Measurements from ENCODE around the gene GRID2. TPM values are rescaled to one million over a fixed set of nuclear protein-coding genes. Genes with fewer than 3 reads are reported as not detected.

Gene GRID2
- total and polyA plus RNA-seq, 2 of the 4 experiments (the other 2 are of a cell fraction) = under 0.01 TPM; not detected in 1

DNA sequence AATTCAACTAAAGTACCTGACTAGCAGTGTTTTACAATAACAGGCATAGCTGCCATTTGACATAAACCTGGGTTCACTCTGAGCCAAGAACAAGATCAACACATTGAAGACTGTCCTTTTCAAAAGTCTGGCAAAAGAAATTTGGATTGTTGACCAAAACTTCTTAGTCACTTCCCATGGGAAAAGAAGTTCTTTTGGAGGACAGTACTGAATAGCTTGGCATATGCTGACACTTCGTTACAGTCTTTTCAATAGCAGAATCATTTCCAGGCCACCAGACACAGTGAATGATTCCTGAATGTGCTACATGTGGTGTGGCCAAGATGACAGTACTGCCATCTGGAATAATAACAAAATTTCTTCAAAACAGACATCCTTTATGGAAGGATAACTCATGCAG lies 560.3 kb downstream of the GRID2 start:
- H3K36me3 ChIP-seq (ENCODE audit: control insufficient read depth, insufficient read depth, low read length) = no peaks in the 10 kb centered on the region
- no peak overlapping the region for H2AK5ac ChIP-seq (ENCODE audit: low read depth, low read length)
- no peak overlapping the region for H2AFZ ChIP-seq (replicated peaks; ENCODE audit: low read length, poor library complexity)
- H2BK5ac ChIP-seq (ENCODE audit: low read depth, low read length, poor library complexity, severe bottlenecking) = no peak overlapping the region
- H3K14ac ChIP-seq (replicated peaks; ENCODE audit: low read depth, low read length) = no peak overlapping the region
- DNase-seq (no peak), ATAC-seq (ENCODE audit: low read depth) (no peak)
- no peak overlapping the region for H4K91ac ChIP-seq (ENCODE audit: insufficient read depth, low read depth, low read length)
- no peak overlapping the region for H3K27ac ChIP-seq (ENCODE audit: insufficient read depth, low read length)
- H3K4me2 ChIP-seq (ENCODE audit: low read depth, low read length) = no peak overlapping the region
- H4K8ac ChIP-seq (ENCODE audit: low read depth in 2 of 2, low read length in 2 of 2) = no peak overlapping the region
- WGBS, 2 experiments (ENCODE audit: extremely low coverage in 2 of 2, insufficient read length in 1 of 2) = no CpG with 5 or more reads among the region's 1 CpG
- intact Hi-C loops (cut with micrococcal nuclease) = no loop called here
- no peaks in the 10 kb centered on the region for H3K4me1 ChIP-seq (ENCODE audit: control insufficient read depth, insufficient read depth, low read length)
- TF ChIP-seq RCOR1 (IDR thresholded peaks at IDR 0.05; ENCODE audit: insufficient replicate concordance, low read length) (no peak), ELK1 (IDR thresholded peaks at IDR 0.05; ENCODE audit: borderline replicate concordance, low read depth, low read length) (no peak), MAFK (IDR thresholded peaks at IDR 0.05; ENCODE audit: low read depth, low read length) (no peak)
- H3K27me3 ChIP-seq (ENCODE audit: control insufficient read depth, insufficient read depth, low read length) = no peaks in the 10 kb centered on the region
- no TSS peak for BruUV-seq (replicated peaks)
- no peak overlapping the region for H2BK120ac ChIP-seq (ENCODE audit: low read depth, low read length)
- no peak overlapping the region for H3K18ac ChIP-seq (ENCODE audit: low read depth, low read length)
- H3K23ac ChIP-seq (ENCODE audit: low read depth, low read length) = no peak overlapping the region
- no peak overlapping the region for H2BK15ac ChIP-seq (ENCODE audit: low read depth, low read length)
- no peak overlapping the region for H3K4ac ChIP-seq (ENCODE audit: low read depth, low read length)
- H3K9me1 ChIP-seq (ENCODE audit: insufficient read depth, low read length) = no peaks in the 10 kb centered on the region
- H3K9ac ChIP-seq (ENCODE audit: low read depth, low read length) = no peak overlapping the region
- H3K4me3 ChIP-seq (ENCODE audit: insufficient read depth, low read depth, low read length) = no peak overlapping the region
- in situ Hi-C loops (cut with MboI; ENCODE audit: low sequenced_read_pairs) = no loop called here
- H3K79me1 ChIP-seq (ENCODE audit: low read depth in 1 of 2, low read length in 2 of 2) = no peaks in the 10 kb centered on the region
- dilution Hi-C loops (cut with HindIII; ENCODE audit: low sequenced_read_pairs, unreplicated experiment) = no loop called here
- H3K9me3 ChIP-seq (ENCODE audit: control insufficient read depth, insufficient read depth, low read length) = no peaks in the 10 kb centered on the region
- H2AK9ac ChIP-seq (replicated peaks; ENCODE audit: low read depth, low read length, poor library complexity) = no peak overlapping the region
- H3K56ac ChIP-seq (ENCODE audit: extremely low read depth, insufficient read depth, low read length) = no peak overlapping the region
- ChIA-PET POLR2A (ENCODE audit: unreplicated experiment) (no interaction called here), CTCF (no interaction called here)
- H2BK20ac ChIP-seq (ENCODE audit: low read depth, low read length) = no peak overlapping the region
- H4K20me1 ChIP-seq (ENCODE audit: insufficient read depth, low read length) = no peaks in the 10 kb centered on the region
- H4K5ac ChIP-seq (ENCODE audit: low read depth, low read length) = no peak overlapping the region
